ENCODE results near the gene PRDM16. TPM values are rescaled to one million over a fixed set of nuclear protein-coding genes. Genes with fewer than 3 reads are reported as not detected.

Gene PRDM16
- polyA plus RNA-seq, 1 of the 3 experiments (the other 2 are of a cell fraction), result not detected

DNA sequence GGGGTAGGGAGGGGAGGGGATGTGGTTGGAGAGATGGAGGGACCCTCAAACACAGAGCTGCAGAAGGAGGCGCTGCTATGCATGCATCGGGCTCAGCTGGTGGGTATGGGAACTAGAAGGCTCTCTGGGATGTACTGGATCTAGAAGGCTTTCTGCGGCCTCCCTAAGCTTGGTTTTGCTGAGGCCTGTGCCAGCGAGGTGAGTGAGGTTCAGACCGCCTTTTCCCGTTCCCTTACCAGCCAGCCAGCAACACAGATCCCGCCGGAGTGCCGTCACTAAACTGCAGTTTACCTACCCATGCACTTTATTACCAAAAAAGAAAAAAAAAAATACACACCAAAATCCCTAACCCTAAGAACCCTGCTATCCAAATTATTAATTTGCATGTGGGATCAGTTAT lies 180.2 kb downstream of the PRDM16 start (continued):
- TF ChIP-seq, protein P1, sequence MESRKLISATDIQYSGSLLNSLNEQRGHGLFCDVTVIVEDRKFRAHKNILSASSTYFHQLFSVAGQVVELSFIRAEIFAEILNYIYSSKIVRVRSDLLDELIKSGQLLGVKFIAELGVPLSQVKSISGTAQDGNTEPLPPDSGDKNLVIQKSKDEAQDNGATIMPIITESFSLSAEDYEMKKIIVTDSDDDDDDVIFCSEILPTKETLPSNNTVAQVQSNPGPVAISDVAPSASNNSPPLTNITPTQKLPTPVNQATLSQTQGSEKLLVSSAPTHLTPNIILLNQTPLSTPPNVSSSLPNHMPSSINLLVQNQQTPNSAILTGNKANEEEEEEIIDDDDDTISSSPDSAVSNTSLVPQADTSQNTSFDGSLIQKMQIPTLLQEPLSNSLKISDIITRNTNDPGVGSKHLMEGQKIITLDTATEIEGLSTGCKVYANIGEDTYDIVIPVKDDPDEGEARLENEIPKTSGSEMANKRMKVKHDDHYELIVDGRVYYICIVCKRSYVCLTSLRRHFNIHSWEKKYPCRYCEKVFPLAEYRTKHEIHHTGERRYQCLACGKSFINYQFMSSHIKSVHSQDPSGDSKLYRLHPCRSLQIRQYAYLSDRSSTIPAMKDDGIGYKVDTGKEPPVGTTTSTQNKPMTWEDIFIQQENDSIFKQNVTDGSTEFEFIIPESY (IDR thresholded peaks at IDR 0.05; ENCODE audit: borderline replicate concordance, low read depth), result no peak
- TF ChIP-seq, protein P2, sequence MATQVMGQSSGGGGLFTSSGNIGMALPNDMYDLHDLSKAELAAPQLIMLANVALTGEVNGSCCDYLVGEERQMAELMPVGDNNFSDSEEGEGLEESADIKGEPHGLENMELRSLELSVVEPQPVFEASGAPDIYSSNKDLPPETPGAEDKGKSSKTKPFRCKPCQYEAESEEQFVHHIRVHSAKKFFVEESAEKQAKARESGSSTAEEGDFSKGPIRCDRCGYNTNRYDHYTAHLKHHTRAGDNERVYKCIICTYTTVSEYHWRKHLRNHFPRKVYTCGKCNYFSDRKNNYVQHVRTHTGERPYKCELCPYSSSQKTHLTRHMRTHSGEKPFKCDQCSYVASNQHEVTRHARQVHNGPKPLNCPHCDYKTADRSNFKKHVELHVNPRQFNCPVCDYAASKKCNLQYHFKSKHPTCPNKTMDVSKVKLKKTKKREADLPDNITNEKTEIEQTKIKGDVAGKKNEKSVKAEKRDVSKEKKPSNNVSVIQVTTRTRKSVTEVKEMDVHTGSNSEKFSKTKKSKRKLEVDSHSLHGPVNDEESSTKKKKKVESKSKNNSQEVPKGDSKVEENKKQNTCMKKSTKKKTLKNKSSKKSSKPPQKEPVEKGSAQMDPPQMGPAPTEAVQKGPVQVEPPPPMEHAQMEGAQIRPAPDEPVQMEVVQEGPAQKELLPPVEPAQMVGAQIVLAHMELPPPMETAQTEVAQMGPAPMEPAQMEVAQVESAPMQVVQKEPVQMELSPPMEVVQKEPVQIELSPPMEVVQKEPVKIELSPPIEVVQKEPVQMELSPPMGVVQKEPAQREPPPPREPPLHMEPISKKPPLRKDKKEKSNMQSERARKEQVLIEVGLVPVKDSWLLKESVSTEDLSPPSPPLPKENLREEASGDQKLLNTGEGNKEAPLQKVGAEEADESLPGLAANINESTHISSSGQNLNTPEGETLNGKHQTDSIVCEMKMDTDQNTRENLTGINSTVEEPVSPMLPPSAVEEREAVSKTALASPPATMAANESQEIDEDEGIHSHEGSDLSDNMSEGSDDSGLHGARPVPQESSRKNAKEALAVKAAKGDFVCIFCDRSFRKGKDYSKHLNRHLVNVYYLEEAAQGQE (IDR thresholded peaks at IDR 0.05; ENCODE audit: low read depth, low read length), result no peak

DNA sequence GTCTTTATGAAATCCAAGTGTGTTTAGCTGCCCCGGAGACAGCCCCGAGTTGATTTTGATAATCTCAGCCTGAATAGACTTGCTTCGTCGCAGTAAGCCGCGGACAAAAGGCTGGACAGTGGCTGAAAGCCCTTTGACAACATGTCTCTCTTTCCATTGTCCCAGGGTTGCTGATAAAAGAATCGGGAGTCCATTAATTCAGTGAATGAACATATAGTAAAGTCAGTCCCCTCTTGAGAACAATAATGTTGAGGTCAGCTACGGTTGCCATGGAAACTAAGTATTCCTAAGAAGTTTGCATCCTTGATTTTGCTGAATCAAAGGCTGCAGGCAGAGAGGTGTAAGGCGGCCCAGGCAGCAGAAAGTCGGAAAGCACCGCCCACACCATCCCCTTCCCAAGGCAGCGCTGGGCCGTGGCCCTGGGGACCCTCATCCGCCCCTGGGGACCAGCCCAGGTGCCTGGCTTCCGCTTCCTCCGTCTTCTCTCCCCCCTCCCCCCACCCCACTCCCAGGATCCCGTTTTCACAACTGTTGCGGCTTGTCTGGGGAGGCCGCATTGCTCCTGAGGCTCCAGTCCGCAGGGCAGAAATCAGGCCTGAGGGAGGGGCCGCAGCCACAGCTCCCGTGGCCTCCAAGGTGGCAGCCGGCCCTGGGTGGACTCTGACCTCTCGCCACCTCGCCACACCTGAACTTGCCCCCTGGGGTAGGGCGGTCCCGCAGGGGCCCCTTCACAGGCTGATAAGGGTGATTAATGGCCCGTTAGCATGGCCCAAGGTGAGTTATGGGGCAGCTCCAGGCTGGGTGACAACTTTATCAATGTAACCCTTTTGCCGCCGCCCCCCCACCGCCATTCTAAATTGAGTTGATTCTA lies 180.9 kb downstream of the PRDM16 start:
- Histone ChIP-seq H3K27ac (ENCODE audit: low read depth in 2 of 2, low read length in 1 of 2) (no peak overlapping the region), H3K9me3 (no peaks in the 10 kb centered on the region), H3F3A (replicated peaks; ENCODE audit: insufficient read depth) (no peaks in the 10 kb centered on the region), H3K27me3 (ENCODE audit: insufficient read depth) (peaks cover 19% of the 10 kb centered on the region; the same call in 1 of the 2 replicates), H3K4me2 (no peak overlapping the region), H3K4me1 (ENCODE audit: control insufficient read depth in 1 of 2, insufficient read depth in 2 of 2, low read depth in 1 of 2, low read length in 1 of 2) (no peaks in the 10 kb centered on the region), H3K79me2 (ENCODE audit: insufficient read depth) (no peaks in the 10 kb centered on the region), H3K9ac (no peak overlapping the region), H2AFZ (ENCODE audit: low read depth) (no peak overlapping the region), H3K9me2 (no peaks in the 10 kb centered on the region), H3K4me3 (ENCODE audit: low read depth in 2 of 2, low read length in 1 of 2) (no peak overlapping the region), H4K20me1 (ENCODE audit: insufficient read depth) (no peaks in the 10 kb centered on the region), H3K36me3 (replicated peaks in 1 of 2; ENCODE audit: control insufficient read depth in 1 of 2, insufficient read depth in 2 of 2, low read length in 1 of 2) (no peaks in the 10 kb centered on the region)
- no peak for TF ChIP-seq SIN3A (IDR thresholded peaks at IDR 0.05; ENCODE audit: borderline replicate concordance, low read depth, low read length)
- WGBS (ENCODE audit: low lambda C conversion rate), result 25% methylated on average over 13 of the region's 31 CpGs
- CTCF ChIA-PET, result interaction anchor here (1.5 to 1.6 kb wide), 2 partner anchors 11 to 23 kb away, joined by 4 to 6 read pairs; no protein-coding TSS in a partner anchor
- DNase-seq, result no peak
- POLR2A ChIA-PET, result no interaction called here

DNA sequence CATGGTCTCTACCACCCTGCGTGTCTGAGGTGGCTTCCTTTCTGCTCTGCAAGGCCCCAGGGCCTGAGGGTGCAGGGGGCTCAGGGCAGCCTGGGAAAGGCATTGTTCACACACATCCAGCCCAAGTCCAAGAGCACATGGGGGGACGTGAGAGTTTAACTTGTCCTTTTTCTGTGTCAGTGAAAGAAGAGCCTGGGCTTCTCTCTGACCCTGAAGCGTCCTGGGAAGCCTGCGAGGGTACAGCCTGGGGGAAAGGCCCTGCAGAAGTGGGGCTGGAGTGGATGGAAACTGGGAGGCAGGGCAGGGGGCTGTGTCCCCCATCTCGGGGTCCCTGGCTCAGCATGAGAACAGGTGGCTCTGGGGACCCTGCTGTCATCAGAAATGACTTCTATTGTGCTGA lies 181.6 kb downstream of the PRDM16 start:
- Histone ChIP-seq H3K9me3 (no peaks in the 10 kb centered on the region), H3K27me3 (ENCODE audit: insufficient read depth) (peaks cover 19% of the 10 kb centered on the region; the same call in 1 of the 2 replicates), H3F3A (replicated peaks; ENCODE audit: insufficient read depth) (no peaks in the 10 kb centered on the region), H3K4me2 (no peak overlapping the region), H3K9me2 (no peaks in the 10 kb centered on the region), H3K4me1 (ENCODE audit: control insufficient read depth in 1 of 2, insufficient read depth in 2 of 2, low read depth in 1 of 2, low read length in 1 of 2) (no peaks in the 10 kb centered on the region), H3K9ac (no peak overlapping the region), H3K79me2 (ENCODE audit: insufficient read depth) (no peaks in the 10 kb centered on the region), H3K27ac (ENCODE audit: low read depth in 2 of 2, low read length in 1 of 2) (no peak overlapping the region), H3K36me3 (replicated peaks in 1 of 2; ENCODE audit: control insufficient read depth in 1 of 2, insufficient read depth in 2 of 2, low read length in 1 of 2) (no peaks in the 10 kb centered on the region), H2AFZ (ENCODE audit: low read depth) (no peak overlapping the region), H3K4me3 (ENCODE audit: low read depth in 2 of 2, low read length in 1 of 2) (no peak overlapping the region), H4K20me1 (ENCODE audit: insufficient read depth) (no peaks in the 10 kb centered on the region)
- WGBS (ENCODE audit: low lambda C conversion rate), result 0% methylated on average over 2 of the region's 5 CpGs
- DNase-seq, result no peak
- CTCF ChIA-PET, result no interaction called here
- POLR2A ChIA-PET, result no interaction called here
- TF ChIP-seq, protein P2 (IDR thresholded peaks at IDR 0.05; ENCODE audit: low read depth, low read length), result no peak
- TF ChIP-seq GABPA (IDR thresholded peaks at IDR 0.05; ENCODE audit: low read depth), result no peak
- no peak for TF ChIP-seq SMC3 (IDR thresholded peaks at IDR 0.05; ENCODE audit: low read depth, low read length)
- TF ChIP-seq, protein P3, sequence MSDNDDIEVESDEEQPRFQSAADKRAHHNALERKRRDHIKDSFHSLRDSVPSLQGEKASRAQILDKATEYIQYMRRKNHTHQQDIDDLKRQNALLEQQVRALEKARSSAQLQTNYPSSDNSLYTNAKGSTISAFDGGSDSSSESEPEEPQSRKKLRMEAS (IDR thresholded peaks at IDR 0.05; ENCODE audit: low read depth), result no peak
- TF ChIP-seq TCF12 (IDR thresholded peaks at IDR 0.05), result no peak
- no peak for TF ChIP-seq FOSL2 (IDR thresholded peaks at IDR 0.05; ENCODE audit: borderline replicate concordance, low read depth)
- TF ChIP-seq NRF1 (IDR thresholded peaks at IDR 0.05; ENCODE audit: low read depth, low read length), result no peak
- TF ChIP-seq, protein P1 (IDR thresholded peaks at IDR 0.05; ENCODE audit: borderline replicate concordance, low read depth), result no peak
- no peak for TF ChIP-seq ELF1 (IDR thresholded peaks at IDR 0.05)
- no peak for TF ChIP-seq RAD21 (IDR thresholded peaks at IDR 0.05; ENCODE audit: low read length)

Data from SK-N-SH (cell line).